Measurements from ENCODE around the gene NPL.

The NPL gene

GRCh38 chr1:182789138-182790076 is at the start of gene NPL:
Gene NPL (plus strand): TSS chr1:182789773. CDS start chr1:182794372, 4,599 bp downstream.
- DNase-seq (ENCODE audit: low read depth in 3 of 3) = peak; percentile 73 to 79 (median 79)

- DNase-seq (ENCODE audit: low read depth in 3 of 3) = no peak
Observed at GRCh38 chr1:182740120-182740519, 49.5 kb upstream of the NPL start.

GRCh38 chr1:182742780-182743179 is 46.8 kb upstream of the NPL start:
- DNase-seq (ENCODE audit: low read depth in 3 of 3) = no peak

- no peak for DNase-seq (ENCODE audit: low read depth in 3 of 3)
Observed at GRCh38 chr1:182752077-182752988, 37.2 kb upstream of the NPL start.

GRCh38 chr1:182754087-182754486 is 35.5 kb upstream of the NPL start:
- DNase-seq (ENCODE audit: low read depth in 3 of 3) = no peak

GRCh38 chr1:182754543-182755314 is 34.8 kb upstream of the NPL start:
- no peak for DNase-seq (ENCODE audit: low read depth in 3 of 3)

- no peak for DNase-seq (ENCODE audit: low read depth in 3 of 3)
Observed at GRCh38 chr1:182755632-182756031, 33.9 kb upstream of the NPL start.

- no peak for DNase-seq (ENCODE audit: low read depth in 3 of 3)
Observed at GRCh38 chr1:182756423-182756822, 33.1 kb upstream of the NPL start.

GRCh38 chr1:182761396-182762395 is 27.9 kb upstream of the NPL start:
- DNase-seq (ENCODE audit: low read depth in 3 of 3) = no peak

- DNase-seq (ENCODE audit: low read depth in 3 of 3) = no peak
Observed at GRCh38 chr1:182762536-182762935, 27.0 kb upstream of the NPL start.

GRCh38 chr1:182764029-182764727 is 25.4 kb upstream of the NPL start:
- no peak for DNase-seq (ENCODE audit: low read depth in 3 of 3)

- DNase-seq (ENCODE audit: low read depth in 3 of 3) = no peak
Observed at GRCh38 chr1:182765391-182765790, 24.2 kb upstream of the NPL start.

- DNase-seq (ENCODE audit: low read depth in 3 of 3) = no peak
Observed at GRCh38 chr1:182766050-182766449, 23.5 kb upstream of the NPL start.

- no peak for DNase-seq (ENCODE audit: low read depth in 3 of 3)
Observed at GRCh38 chr1:182766881-182767645, 22.5 kb upstream of the NPL start.

- DNase-seq (ENCODE audit: low read depth in 3 of 3) = no peak
Observed at GRCh38 chr1:182768963-182769362, 20.6 kb upstream of the NPL start.

- no peak for DNase-seq (ENCODE audit: low read depth in 3 of 3)
Observed at GRCh38 chr1:182770232-182770631, 19.3 kb upstream of the NPL start.

GRCh38 chr1:182771187-182771984 is 18.2 kb upstream of the NPL start:
- no peak for DNase-seq (ENCODE audit: low read depth in 3 of 3)

GRCh38 chr1:182777386-182777785 is 12.2 kb upstream of the NPL start:
- no peak for DNase-seq (ENCODE audit: low read depth in 3 of 3)
